ENCODE measurements around the gene NR5A2.

NR5A2 gene

GRCh38 chr1:200211157-200211556 lies 183.6 kb downstream of the NR5A2 start:
- no peak for DNase-seq

GRCh38 chr1:200213392-200213791 lies 185.9 kb downstream of the NR5A2 start:
- no peak for DNase-seq

- DNase-seq, result no peak
Measured at GRCh38 chr1:200213921-200214320, 186.4 kb downstream of the NR5A2 start.

GRCh38 chr1:200215350-200215749 lies 187.8 kb downstream of the NR5A2 start:
- DNase-seq, result no peak

- DNase-seq, result no peak
Measured at GRCh38 chr1:200217703-200218102, 190.2 kb downstream of the NR5A2 start.

GRCh38 chr1:200221614-200222282 lies 194.2 kb downstream of the NR5A2 start:
- no peak for DNase-seq

GRCh38 chr1:200223207-200223606 lies 195.7 kb downstream of the NR5A2 start:
- DNase-seq, result no peak

- no peak for DNase-seq
Measured at GRCh38 chr1:200223613-200224012, 196.1 kb downstream of the NR5A2 start.

GRCh38 chr1:200224315-200224714 lies 196.8 kb downstream of the NR5A2 start:
- DNase-seq, result no peak

GRCh38 chr1:200226268-200226968 lies 198.9 kb downstream of the NR5A2 start:
- DNase-seq, result no peak

- no peak for DNase-seq
Measured at GRCh38 chr1:200226969-200227303, 199.4 kb downstream of the NR5A2 start.

Measured in activated naive CD4-positive, alpha-beta T cell (primary cell).